SK-MEL-5 (cell line): ENCODE data around the gene TJP3. TPM values are rescaled to one million over a fixed set of nuclear protein-coding genes. Genes with fewer than 3 reads are reported as not detected.

ENCODE experiments used
- DNase-seq: peaks from one replicate; pipeline ENCODE4 v3.0.0-alpha.2; 2016; ENCODE audit warnings: low read depth, low spot score
- in situ Hi-C: cut with HindIII; loops from 2 replicates; pipeline ENCODE4 v1.10.0; 2016; ENCODE audit warnings: low sequenced_read_pairs, high pct_unique_total_duplicates, low pct_unique_long_range_greater_than_20kb
- total RNA-seq: library from RNA; depleted of rRNA; stranded (reverse); fragments of >200 nt; shearing (Covaris generic); gene quantifications from 2 replicates; pipeline ENCODE4 v1.2.3, GENCODE V29; 2014

The TJP3 gene
- total RNA-seq, 1 experiment from 2014 or later, result 0.21 TPM

GRCh38 chr19:3669082-3669946 is 38.9 kb upstream of the TJP3 start:
- no peak for DNase-seq
- in situ Hi-C loops, result no loop called here

GRCh38 chr19:3669947-3670795 is 38.0 kb upstream of the TJP3 start:
- in situ Hi-C loops, result no loop called here
- no peak for DNase-seq

- no peak for DNase-seq
- in situ Hi-C loops, result no loop called here
Observed at GRCh38 chr19:3670796-3671679, 37.1 kb upstream of the TJP3 start.

GRCh38 chr19:3671680-3672574 is 36.3 kb upstream of the TJP3 start:
- in situ Hi-C loops, result no loop called here
- DNase-seq, result no peak

GRCh38 chr19:3672575-3672948 is 35.6 kb upstream of the TJP3 start:
- in situ Hi-C loops, result no loop called here

GRCh38 chr19:3672993-3673392 is 35.2 kb upstream of the TJP3 start:
- in situ Hi-C loops, result no loop called here
- DNase-seq, result no peak

More at GRCh38 chr19:3672575-3672948, 35.6 kb upstream of the TJP3 start:
- no peak for DNase-seq

GRCh38 chr19:3673506-3674439 is 34.4 kb upstream of the TJP3 start:
- DNase-seq, result no peak
- in situ Hi-C loops, result no loop called here

GRCh38 chr19:3674784-3675543 is 33.2 kb upstream of the TJP3 start:
- DNase-seq, result no peak
- in situ Hi-C loops, result no loop called here

- no peak for DNase-seq
- in situ Hi-C loops, result no loop called here
Observed at GRCh38 chr19:3678188-3678587, 30.0 kb upstream of the TJP3 start.

GRCh38 chr19:3679138-3679537 is 29.0 kb upstream of the TJP3 start:
- DNase-seq, result no peak
- in situ Hi-C loops, result no loop called here

GRCh38 chr19:3679581-3679980 is 28.6 kb upstream of the TJP3 start:
- in situ Hi-C loops, result no loop called here
- no peak for DNase-seq

GRCh38 chr19:3680939-3681338 is 27.2 kb upstream of the TJP3 start:
- in situ Hi-C loops, result no loop called here
- DNase-seq, result no peak

- no peak for DNase-seq
- in situ Hi-C loops, result no loop called here
Observed at GRCh38 chr19:3682286-3682685, 25.9 kb upstream of the TJP3 start.

- in situ Hi-C loops, result no loop called here
- no peak for DNase-seq
Observed at GRCh38 chr19:3682741-3683404, 25.3 kb upstream of the TJP3 start.
